ENCODE data around the gene PTPN1. TPM values are rescaled to one million over a fixed set of nuclear protein-coding genes. Genes with fewer than 3 reads are reported as not detected.

Gene PTPN1
- total and polyA plus RNA-seq, 2 experiments from 2014 or later: 16.9 to 26.4 TPM

GRCh38 chr20:50534567-50534966, 24.4 kb downstream of the PTPN1 start:
- no peaks in the 10 kb centered on the region for H3K36me3 ChIP-seq (ENCODE audit: insufficient read depth)
- H3K9me3 Mint-ChIP-seq: no peaks in the 10 kb centered on the region
- H3K36me3 Mint-ChIP-seq (ENCODE audit: low read depth): no peaks in the 10 kb centered on the region
- H3K9me2 ChIP-seq (ENCODE audit: insufficient read depth): no peaks in the 10 kb centered on the region
- H4K20me1 ChIP-seq (replicated peaks; ENCODE audit: insufficient read depth): peaks cover 11% of the 10 kb centered on the region; the same call in 1 of the 2 replicates
- TF ChIP-seq, protein P1, sequence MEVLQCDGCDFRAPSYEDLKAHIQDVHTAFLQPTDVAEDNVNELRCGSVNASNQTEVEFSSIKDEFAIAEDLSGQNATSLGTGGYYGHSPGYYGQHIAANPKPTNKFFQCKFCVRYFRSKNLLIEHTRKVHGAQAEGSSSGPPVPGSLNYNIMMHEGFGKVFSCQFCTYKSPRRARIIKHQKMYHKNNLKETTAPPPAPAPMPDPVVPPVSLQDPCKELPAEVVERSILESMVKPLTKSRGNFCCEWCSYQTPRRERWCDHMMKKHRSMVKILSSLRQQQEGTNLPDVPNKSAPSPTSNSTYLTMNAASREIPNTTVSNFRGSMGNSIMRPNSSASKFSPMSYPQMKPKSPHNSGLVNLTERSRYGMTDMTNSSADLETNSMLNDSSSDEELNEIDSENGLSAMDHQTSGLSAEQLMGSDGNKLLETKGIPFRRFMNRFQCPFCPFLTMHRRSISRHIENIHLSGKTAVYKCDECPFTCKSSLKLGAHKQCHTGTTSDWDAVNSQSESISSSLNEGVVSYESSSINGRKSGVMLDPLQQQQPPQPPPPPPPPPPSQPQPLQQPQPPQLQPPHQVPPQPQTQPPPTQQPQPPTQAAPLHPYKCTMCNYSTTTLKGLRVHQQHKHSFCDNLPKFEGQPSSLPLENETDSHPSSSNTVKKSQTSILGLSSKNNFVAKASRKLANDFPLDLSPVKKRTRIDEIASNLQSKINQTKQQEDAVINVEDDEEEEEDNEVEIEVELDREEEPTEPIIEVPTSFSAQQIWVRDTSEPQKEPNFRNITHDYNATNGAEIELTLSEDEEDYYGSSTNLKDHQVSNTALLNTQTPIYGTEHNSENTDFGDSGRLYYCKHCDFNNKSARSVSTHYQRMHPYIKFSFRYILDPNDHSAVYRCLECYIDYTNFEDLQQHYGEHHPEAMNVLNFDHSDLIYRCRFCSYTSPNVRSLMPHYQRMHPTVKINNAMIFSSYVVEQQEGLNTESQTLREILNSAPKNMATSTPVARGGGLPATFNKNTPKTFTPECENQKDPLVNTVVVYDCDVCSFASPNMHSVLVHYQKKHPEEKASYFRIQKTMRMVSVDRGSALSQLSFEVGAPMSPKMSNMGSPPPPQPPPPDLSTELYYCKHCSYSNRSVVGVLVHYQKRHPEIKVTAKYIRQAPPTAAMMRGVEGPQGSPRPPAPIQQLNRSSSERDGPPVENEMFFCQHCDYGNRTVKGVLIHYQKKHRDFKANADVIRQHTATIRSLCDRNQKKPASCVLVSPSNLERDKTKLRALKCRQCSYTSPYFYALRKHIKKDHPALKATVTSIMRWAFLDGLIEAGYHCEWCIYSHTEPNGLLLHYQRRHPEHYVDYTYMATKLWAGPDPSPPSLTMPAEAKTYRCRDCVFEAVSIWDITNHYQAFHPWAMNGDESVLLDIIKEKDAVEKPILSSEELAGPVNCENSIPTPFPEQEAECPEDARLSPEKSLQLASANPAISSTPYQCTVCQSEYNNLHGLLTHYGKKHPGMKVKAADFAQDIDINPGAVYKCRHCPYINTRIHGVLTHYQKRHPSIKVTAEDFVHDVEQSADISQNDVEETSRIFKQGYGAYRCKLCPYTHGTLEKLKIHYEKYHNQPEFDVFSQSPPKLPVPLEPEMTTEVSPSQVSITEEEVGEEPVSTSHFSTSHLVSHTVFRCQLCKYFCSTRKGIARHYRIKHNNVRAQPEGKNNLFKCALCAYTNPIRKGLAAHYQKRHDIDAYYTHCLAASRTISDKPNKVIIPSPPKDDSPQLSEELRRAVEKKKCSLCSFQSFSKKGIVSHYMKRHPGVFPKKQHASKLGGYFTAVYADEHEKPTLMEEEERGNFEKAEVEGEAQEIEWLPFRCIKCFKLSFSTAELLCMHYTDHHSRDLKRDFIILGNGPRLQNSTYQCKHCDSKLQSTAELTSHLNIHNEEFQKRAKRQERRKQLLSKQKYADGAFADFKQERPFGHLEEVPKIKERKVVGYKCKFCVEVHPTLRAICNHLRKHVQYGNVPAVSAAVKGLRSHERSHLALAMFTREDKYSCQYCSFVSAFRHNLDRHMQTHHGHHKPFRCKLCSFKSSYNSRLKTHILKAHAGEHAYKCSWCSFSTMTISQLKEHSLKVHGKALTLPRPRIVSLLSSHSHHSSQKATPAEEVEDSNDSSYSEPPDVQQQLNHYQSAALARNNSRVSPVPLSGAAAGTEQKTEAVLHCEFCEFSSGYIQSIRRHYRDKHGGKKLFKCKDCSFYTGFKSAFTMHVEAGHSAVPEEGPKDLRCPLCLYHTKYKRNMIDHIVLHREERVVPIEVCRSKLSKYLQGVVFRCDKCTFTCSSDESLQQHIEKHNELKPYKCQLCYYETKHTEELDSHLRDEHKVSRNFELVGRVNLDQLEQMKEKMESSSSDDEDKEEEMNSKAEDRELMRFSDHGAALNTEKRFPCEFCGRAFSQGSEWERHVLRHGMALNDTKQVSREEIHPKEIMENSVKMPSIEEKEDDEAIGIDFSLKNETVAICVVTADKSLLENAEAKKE (CRISPR knock-in tag; IDR thresholded peaks at IDR 0.05): no peak
- TF ChIP-seq STAT1 (IDR thresholded peaks at IDR 0.05; ENCODE audit: unreplicated experiment) (no peak), CTCF (conservative IDR thresholded peaks at IDR 0.05; ENCODE audit: low read depth in 2 of 2) (no peak), JUNB (IDR thresholded peaks at IDR 0.05; ENCODE audit: unreplicated experiment) (no peak), POLR2AphosphoS5 (IDR thresholded peaks at IDR 0.05; ENCODE audit: low read depth) (no peak), NANOG (IDR thresholded peaks at IDR 0.05; ENCODE audit: borderline replicate concordance) (no peak), EZH2phosphoT487 (IDR thresholded peaks at IDR 0.05; ENCODE audit: unreplicated experiment) (no peak), REST (IDR thresholded peaks at IDR 0.05; ENCODE audit: unreplicated experiment) (no peak), ZNF331 (CRISPR knock-in tag; IDR thresholded peaks at IDR 0.05; ENCODE audit: low read depth) (no peak), ZNF114 (CRISPR knock-in tag; IDR thresholded peaks at IDR 0.05) (no peak), CREB1 (CRISPR knock-in tag; IDR thresholded peaks at IDR 0.05; ENCODE audit: low read depth) (no peak), EZH2 (IDR thresholded peaks at IDR 0.05; ENCODE audit: low read depth, unreplicated experiment) (no peak)
- TF ChIP-seq, protein P2, sequence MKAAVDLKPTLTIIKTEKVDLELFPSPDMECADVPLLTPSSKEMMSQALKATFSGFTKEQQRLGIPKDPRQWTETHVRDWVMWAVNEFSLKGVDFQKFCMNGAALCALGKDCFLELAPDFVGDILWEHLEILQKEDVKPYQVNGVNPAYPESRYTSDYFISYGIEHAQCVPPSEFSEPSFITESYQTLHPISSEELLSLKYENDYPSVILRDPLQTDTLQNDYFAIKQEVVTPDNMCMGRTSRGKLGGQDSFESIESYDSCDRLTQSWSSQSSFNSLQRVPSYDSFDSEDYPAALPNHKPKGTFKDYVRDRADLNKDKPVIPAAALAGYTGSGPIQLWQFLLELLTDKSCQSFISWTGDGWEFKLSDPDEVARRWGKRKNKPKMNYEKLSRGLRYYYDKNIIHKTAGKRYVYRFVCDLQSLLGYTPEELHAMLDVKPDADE (IDR thresholded peaks at IDR 0.05): no peak
- H3K4me1 Mint-ChIP-seq: peaks cover 2% of the 10 kb centered on the region; the same call in 1 of the 3 replicates
- H3F3A ChIP-seq (replicated peaks; ENCODE audit: low read depth): no peaks in the 10 kb centered on the region
- ATAC-seq: no peak
- DNase-seq (ENCODE audit: low spot score): no peak
- no peak overlapping the region for H3K27ac Mint-ChIP-seq
- H3K27me3 ChIP-seq (ENCODE audit: insufficient read depth): no peaks in the 10 kb centered on the region
- H3K27ac ChIP-seq (ENCODE audit: low read depth): no peak overlapping the region
- H3K4me3 Mint-ChIP-seq: no peak overlapping the region
- peaks cover 5% of the 10 kb centered on the region for H3K27me3 Mint-ChIP-seq (ENCODE audit: insufficient read depth, low read depth, poor library complexity)
- H3K4me1 ChIP-seq (ENCODE audit: insufficient read depth): no peaks in the 10 kb centered on the region
- H3K4me3 ChIP-seq: no peak overlapping the region
- H3K4me2 ChIP-seq: no peak overlapping the region
- H3K79me2 ChIP-seq (replicated peaks; ENCODE audit: insufficient read depth): peaks cover 94% of the 10 kb centered on the region
- no peak overlapping the region for H2AFZ ChIP-seq

Data from GM23338 (cell line).